Upper lobe of right lung (tissue), 1 donor: ENCODE data around the gene NSD1. TPM values are rescaled to one million over a fixed set of nuclear protein-coding genes. Genes with fewer than 3 reads are reported as not detected.
A peak's percentile ranks its signal among the peaks of the same experiment; 100 is the strongest.

Experiments
- ATAC-seq: fragments of 200-7000 bp; cut with Tn5 transposase; one replicate; pipeline ENCODE4 v1.9.1; 2020; ENCODE audit warnings: mild to moderate bottlenecking, moderate library complexity
- DNase-seq: peaks from one replicate; pipeline ENCODE4 v3.0.0-alpha.2; 2020
- H3K27ac ChIP-seq: fragments of 200-600 bp; one replicate; pipeline ENCODE4 v1.8.0; 2022
- H3K27me3 ChIP-seq: fragments of 200-600 bp; one replicate; pipeline ENCODE4 v1.8.0; 2022; ENCODE audit warnings: mild to moderate bottlenecking
- H3K36me3 ChIP-seq: fragments of 200-600 bp; one replicate; pipeline ENCODE4 v1.8.0; 2022
- H3K4me1 ChIP-seq: fragments of 200-600 bp; one replicate; pipeline ENCODE4 v1.8.0; 2022
- H3K4me3 ChIP-seq: fragments of 200-600 bp; one replicate; pipeline ENCODE4 v1.8.0; 2022; ENCODE audit warnings: mild to moderate bottlenecking
- H3K9me3 ChIP-seq: fragments of 200-600 bp; one replicate; pipeline ENCODE4 v1.8.0; 2022
- intact Hi-C: fragments of 100-400 bp; cut with DNase I; formaldehyde crosslinking; loops from one replicate; pipeline ENCODE4 v1.11.0; 2022
- total RNA-seq: library from RNA; stranded (reverse); fragmentation: NEBNext Ultra II Directional; extraction: Animal tissue kit (Norgen Biotek cat#: 25700); gene quantifications from one replicate; pipeline ENCODE4 v1.2.1, GENCODE V29; 2021
- TF ChIP-seq, protein P1 (sequence below): fragments of 200-600 bp; IDR thresholded peaks from one replicate; pipeline ENCODE4 v1.8.0; 2022; ENCODE audit warnings: antibody characterized with exemption
- donor health status: DM: no; HTN: yes; CAD: no; lungs with severe emphysema.

Gene NSD1
- total RNA-seq, 1 donor from 2014 or later = 67.7 TPM

DNA sequence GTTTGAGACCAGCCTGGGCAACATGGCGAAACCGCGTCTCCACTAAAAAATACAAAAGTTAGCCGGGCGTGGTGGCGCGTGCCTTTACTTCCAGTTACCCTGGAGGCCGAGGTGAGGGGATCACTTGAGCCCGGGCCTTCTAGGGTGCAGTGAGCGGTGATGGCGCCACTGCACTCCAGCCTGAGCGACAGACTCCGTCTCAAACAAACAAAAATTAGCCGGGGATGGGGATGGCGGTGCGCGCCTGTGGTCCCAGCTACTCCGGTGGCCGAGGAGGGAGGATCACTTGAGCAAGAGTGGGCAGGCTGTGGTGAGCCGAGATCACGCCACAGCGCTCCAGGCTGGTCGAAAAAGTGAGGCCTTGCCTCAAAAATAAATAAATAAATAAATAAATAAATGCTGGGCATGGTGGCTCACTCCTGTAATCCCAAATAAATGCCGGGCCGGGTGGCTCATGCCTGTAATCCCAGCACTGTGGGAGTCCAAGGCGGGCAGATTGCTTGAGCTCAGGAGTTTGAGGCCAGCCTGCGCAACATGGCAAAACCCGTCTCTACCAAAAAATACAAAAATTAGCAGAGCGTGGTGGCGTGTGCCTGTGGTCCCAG lies 16.0 kb upstream of the NSD1 start:
- H3K4me1 ChIP-seq = peaks cover 19% of the 10 kb centered on the region
- H3K9me3 ChIP-seq = no peaks in the 10 kb centered on the region
- H3K4me3 ChIP-seq = no peak overlapping the region
- H3K27ac ChIP-seq = peak overlapping the region; percentile 66
- no peaks in the 10 kb centered on the region for H3K27me3 ChIP-seq
- ATAC-seq = no peak
- intact Hi-C loops = no loop called here
- no peaks in the 10 kb centered on the region for H3K36me3 ChIP-seq
- TF ChIP-seq, protein P1, sequence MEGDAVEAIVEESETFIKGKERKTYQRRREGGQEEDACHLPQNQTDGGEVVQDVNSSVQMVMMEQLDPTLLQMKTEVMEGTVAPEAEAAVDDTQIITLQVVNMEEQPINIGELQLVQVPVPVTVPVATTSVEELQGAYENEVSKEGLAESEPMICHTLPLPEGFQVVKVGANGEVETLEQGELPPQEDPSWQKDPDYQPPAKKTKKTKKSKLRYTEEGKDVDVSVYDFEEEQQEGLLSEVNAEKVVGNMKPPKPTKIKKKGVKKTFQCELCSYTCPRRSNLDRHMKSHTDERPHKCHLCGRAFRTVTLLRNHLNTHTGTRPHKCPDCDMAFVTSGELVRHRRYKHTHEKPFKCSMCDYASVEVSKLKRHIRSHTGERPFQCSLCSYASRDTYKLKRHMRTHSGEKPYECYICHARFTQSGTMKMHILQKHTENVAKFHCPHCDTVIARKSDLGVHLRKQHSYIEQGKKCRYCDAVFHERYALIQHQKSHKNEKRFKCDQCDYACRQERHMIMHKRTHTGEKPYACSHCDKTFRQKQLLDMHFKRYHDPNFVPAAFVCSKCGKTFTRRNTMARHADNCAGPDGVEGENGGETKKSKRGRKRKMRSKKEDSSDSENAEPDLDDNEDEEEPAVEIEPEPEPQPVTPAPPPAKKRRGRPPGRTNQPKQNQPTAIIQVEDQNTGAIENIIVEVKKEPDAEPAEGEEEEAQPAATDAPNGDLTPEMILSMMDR = no peak
- no peak for DNase-seq

DNA sequence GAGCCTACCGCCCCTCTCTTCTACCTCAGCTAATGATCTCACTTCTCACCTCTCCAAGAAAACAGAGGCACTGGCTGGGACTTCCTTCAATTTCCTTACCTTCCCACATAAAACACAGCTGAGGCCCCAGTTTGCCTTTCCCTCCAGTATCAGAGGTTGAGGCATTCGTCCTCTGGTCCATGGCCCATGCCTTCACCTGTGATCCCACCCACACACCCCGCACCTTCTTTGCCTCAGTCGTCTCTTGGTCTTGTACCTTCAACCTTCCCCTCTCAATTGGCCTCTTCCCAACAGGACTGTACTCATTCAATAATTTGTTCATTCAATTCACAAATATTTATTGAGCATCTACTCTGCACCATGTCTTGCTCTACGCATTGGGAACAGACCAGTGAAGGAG lies 11.0 kb upstream of the NSD1 start:
- no peak for DNase-seq
- ATAC-seq = no peak
- intact Hi-C loops = no loop called here

DNA sequence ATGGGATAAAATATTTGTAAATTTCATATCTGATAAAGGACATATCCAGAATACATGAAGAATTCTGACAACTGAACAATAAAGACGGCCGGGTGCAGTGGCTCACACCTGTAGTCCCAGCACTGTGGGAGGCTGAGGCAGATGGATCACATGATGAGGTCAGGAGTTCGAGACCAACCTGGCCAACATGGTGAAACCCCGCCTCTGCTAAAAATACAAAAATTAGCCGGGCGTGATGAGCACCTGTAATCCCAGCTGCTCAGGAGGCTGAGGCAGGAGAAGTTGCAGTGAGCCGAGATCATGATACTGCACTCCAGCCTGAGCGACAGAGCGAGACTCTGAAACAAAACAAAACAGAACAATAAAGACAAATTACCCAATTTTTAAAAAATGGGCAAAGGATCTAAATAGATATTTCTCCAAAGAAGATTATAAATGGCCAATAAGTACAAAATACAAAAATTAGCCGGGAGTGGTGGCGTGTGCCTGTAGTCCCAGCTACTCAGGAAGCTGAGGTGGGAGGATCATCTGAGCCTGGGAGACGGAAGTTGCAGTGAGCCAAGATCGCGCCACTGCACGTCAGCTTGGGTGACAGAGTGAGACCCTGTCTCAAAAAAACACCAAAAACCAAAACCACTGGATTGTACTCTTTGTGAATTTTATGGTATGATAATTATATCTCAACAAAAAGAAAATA lies 9.6 kb upstream of the NSD1 start:
- TF ChIP-seq, protein P1 = no peak
- H3K4me1 ChIP-seq = no peaks in the 10 kb centered on the region
- H3K36me3 ChIP-seq = no peaks in the 10 kb centered on the region
- ATAC-seq (no peak), DNase-seq (no peak)
- H3K9me3 ChIP-seq = no peaks in the 10 kb centered on the region
- H3K27ac ChIP-seq = no peak overlapping the region
- H3K4me3 ChIP-seq = no peak overlapping the region
- no peaks in the 10 kb centered on the region for H3K27me3 ChIP-seq
- intact Hi-C loops = no loop called here

More for the DNA sequence above, 11.0 kb upstream of the NSD1 start:
- no peak overlapping the region for H3K4me3 ChIP-seq
- H3K4me1 ChIP-seq = no peaks in the 10 kb centered on the region
- H3K9me3 ChIP-seq = no peaks in the 10 kb centered on the region
- TF ChIP-seq, protein P1 = no peak
- no peaks in the 10 kb centered on the region for H3K36me3 ChIP-seq
- H3K27ac ChIP-seq = no peak overlapping the region
- no peaks in the 10 kb centered on the region for H3K27me3 ChIP-seq

DNA sequence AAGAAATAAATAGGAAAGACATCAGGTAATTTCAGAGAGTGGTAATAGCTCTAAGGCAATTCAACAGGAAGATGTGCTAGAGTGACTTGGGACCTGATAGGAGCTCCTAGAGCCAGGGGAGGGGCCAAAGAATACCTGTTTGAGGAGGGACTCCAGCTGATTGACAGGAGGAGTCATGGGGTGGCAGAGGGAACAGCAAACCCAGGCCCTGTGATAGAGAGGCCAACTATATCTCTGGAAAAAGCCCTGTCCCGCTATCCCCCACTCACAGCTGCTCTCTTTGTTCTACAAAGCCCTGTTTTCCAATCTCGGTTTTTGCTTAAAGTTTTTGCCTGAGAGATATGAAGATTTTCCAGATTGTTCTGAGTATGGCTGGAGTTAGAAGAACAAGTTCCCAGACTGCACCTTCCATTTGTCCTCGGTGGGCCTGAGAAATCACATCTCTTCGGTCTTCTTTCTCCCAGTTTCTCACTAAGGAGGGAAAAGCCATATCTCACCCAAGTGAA lies 9.0 kb upstream of the NSD1 start:
- H3K4me3 ChIP-seq = no peak overlapping the region
- DNase-seq = no peak
- H3K27ac ChIP-seq = no peak overlapping the region
- H3K36me3 ChIP-seq = no peaks in the 10 kb centered on the region
- TF ChIP-seq, protein P1 = no peak
- H3K4me1 ChIP-seq = no peaks in the 10 kb centered on the region
- no peak for ATAC-seq
- H3K9me3 ChIP-seq = no peaks in the 10 kb centered on the region
- H3K27me3 ChIP-seq = no peaks in the 10 kb centered on the region
- intact Hi-C loops = no loop called here

DNA sequence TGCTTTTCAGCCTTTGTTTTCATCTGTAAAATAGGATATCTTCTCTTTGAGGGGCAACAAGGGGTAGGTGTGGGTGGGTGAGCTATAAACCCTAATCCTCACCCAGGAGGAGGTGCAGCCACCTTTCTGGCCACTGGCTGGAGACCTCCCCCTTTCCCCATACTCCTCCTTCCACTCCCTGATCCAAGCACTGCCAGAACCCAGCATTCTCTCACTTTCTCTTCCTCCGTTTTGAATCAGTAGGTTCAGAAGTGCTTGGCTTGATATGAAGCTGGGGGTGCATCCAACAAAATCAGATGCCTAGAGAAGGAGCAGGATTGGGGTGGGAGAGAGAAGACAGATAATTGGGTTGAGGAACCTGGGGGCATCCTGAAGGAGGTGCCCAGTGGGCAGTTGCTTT lies 6.8 kb upstream of the NSD1 start:
- ATAC-seq = no peak
- intact Hi-C loops = no loop called here

More for the DNA sequence above, 6.8 kb upstream of the NSD1 start:
- Histone ChIP-seq H3K4me1 (no peaks in the 10 kb centered on the region), H3K4me3 (no peak overlapping the region), H3K27me3 (no peaks in the 10 kb centered on the region), H3K36me3 (no peaks in the 10 kb centered on the region), H3K27ac (no peak overlapping the region), H3K9me3 (no peaks in the 10 kb centered on the region)
- no peak for DNase-seq
- TF ChIP-seq, protein P1 = no peak
